8988T (cell line): ENCODE data around the gene SVEP1.
A peak's percentile ranks its signal among the peaks of the same experiment; 100 is the strongest.

ENCODE experiments used
- DNase-seq: peaks from one replicate; pipeline ENCODE4 v3.0.0; 2011

Gene SVEP1

DNA sequence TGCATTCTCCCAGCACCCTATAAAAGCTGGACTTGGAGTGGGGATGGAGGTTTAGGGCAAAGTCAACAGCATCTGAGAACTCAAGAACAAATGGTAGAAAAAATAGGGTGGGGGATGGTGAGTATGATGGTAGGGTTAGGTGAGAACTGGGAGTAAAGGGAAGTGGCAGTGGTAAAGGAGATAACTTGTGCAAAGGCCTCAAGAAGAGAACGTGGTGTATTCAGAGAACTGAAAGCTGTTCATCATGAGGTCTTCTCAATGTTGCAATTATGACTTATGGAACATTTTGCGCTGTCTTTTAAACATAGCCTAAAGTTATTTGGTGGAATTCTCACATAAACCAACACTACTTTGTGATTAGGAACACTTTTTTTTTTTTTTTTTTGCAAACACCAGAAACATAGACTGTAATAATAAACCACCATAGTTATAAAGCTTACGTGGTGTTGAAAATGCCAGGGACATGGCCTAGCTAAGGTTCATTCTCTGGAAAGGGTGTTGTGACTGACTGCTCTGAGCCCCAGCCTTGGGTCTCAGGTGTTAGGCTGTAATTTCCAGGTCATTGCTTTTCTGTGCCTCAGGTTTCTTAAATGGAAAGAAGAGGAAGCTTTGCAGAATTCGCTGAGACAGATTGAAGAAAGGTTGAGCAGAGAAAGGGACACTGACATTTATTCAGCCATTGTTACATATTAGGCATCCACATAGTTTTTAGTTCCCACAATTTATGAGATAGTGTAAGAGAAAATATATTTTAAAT is 222.7 kb downstream of the SVEP1 start:
- DNase-seq, result no peak

DNA sequence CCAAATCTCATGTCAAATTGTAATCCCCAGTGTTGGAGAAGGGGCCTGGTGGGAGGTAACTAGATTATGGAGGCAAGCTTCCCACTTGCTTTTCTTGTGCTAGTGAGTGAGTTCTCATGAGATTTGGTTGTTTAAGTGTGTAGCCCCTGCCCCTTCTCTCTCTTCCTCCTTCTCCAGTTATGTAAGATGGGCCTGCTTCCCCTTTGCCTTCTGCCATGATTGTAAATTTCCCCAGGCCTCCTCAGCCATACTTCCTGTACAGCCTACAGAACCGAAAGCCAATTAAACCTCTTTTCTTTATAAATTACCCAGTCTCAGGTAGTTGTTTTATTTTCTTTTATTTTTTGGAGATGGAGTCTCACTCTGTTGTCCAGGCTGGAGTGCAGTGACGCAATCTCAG is 223.6 kb downstream of the SVEP1 start:
- no peak for DNase-seq

DNA sequence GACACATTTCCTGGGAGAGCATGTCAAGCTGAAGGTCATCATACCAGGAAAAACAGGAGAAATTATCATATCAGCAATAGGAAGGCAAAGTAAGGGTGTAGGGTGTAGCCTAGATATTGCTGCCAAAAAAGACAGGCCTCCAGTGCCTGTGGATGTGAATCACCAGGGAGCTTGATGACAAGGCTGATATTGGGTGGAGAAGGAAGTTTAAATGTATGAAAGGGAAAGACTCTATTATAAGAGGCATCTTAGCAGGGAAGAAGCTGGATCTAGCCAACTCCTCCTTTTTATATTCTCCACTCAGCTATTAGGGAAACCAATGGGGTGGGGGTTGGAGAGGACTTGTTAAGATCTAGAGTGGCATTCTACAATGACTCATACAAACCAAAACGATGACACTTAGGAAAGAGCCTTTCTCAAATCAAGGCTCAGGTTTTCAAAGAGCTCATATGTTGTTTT is 228.5 kb downstream of the SVEP1 start:
- DNase-seq, result no peak

- no peak for DNase-seq
These were observed 233.2 kb downstream of the SVEP1 start for GRCh38 chr9:110346325-110346724.

DNA sequence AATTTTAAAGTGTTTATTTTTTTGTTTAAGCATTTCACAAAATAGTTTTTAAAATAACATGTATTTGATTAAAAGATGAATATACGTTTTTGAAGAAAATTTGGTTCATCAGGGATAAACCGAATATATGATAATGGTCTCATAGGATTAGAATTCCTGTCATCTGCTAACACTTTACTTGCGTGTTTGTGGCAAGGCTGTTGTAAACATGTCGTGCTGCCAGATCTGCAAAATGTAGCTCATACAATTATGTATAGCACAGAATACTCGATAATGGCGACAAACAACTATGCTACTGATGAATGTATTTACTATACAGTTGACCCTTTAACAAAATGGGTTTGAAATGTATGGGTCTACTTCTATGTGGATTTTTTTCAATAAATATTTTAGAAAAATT is 234.7 kb downstream of the SVEP1 start:
- DNase-seq, result no peak

DNA sequence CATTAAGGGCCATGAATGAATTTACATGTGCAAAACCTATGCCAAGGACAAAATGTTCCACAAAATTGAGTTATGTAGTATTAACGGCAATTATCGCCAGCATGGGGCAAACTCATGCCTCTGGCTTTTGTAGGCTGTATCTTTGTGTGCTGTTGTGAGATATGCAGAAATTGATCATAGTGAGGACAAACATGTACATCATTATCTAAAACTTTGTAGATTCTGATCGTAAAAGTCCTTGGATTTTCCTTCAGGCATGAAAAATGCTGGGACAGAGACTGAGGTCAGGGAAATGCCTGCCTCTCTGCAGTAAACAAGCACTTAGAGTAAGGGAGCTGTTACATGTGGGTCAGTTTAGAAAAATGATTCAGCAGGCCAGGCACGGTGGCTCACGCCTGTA is 236.0 kb downstream of the SVEP1 start:
- no peak for DNase-seq

- peak; percentile 18 for DNase-seq
These were observed 239.2 kb downstream of the SVEP1 start for GRCh38 chr9:110340306-110340705.

DNA sequence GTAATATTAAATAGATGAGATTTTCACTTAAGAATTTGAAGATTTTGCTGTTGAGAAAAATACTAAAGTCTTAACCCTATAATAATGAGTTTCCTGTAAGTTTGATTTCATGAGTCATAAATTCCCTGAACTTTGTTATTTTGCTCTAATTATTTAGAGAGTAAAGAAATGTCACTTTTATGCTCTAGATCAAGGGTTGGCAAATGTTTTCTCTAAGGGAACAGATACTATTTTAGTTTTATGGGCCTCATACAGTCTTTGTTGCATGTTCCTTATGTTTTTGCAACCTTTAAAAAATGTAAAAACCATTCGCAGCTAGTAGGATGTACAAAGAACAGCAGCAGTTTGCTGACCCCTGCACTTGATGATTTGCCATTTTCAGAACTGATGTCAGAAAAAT is 241.4 kb downstream of the SVEP1 start:
- DNase-seq, result no peak

GRCh38 chr9:110337727-110338126 is 241.8 kb downstream of the SVEP1 start, which contains the start of gene TXNDC8:
Gene TXNDC8, minus strand, starts transcription at chr9:110337863.
- no peak for DNase-seq

DNA sequence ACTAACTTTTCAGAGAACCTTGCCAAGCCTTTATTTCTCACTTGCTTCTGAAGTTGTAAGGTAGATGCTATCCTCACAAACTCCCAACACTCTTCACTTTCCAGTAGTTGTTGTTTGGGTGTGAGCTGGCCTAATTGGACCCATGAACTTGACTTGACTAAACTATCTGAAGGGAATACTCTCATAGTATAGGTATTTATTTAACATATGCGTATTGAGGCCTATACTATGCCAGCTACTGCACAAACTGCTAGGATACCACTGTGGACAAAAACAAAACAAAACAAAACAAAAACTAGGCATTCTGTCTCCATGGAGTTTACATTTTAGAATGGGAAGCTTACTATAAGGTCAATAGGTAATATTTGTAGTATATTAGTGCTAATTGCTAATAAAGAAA is 243.2 kb downstream of the SVEP1 start:
- DNase-seq, result no peak

DNA sequence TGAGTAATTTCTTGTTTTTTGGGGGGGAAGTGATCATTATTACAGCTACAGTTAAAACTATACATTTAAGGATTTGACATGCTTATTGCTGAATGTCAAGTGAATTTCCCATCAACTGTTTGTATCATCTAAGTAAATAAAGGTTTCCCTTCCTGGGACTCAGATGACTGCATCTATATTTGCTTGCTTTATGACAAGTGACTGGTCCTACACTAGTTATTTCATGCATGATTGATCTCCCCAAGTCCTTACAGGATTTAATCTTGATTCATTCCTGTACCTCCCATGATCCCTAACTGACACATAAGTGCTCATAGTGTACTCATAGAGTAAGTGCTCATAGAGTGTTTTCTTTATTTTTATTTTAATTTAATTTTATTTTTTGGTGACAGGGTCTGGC is 244.7 kb downstream of the SVEP1 start:
- DNase-seq, result no peak

- no peak for DNase-seq
These were observed 245.4 kb downstream of the SVEP1 start for GRCh38 chr9:110334183-110334582.

- DNase-seq, result no peak
These were observed 246.8 kb downstream of the SVEP1 start for GRCh38 chr9:110332766-110333165.

GRCh38 chr9:110330484-110331105 is 248.9 kb downstream of the SVEP1 start:
- DNase-seq, result no peak

GRCh38 chr9:110329639-110330230 is 249.8 kb downstream of the SVEP1 start:
- DNase-seq, result no peak

DNA sequence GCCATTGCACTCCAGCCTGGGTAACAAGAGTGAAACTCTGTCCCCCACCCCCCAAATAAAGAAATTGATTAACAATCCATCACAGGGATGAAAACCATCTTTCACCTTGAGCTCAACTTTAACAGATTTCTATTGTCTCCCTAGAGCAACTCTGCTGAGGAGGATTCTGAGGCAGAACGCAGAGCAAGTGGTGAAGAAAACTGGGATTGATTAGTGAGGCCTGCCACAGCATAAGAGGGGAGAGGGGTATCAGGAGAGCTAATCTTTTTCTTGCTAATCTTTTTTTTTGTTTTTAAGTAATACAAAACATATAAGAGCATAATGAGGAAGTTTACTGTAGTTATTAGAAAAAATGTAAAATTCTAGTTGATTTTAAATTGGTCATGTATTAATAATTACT is 250.8 kb downstream of the SVEP1 start:
- DNase-seq, result no peak

- no peak for DNase-seq
These were observed 251.8 kb downstream of the SVEP1 start for GRCh38 chr9:110327716-110328115.

DNA sequence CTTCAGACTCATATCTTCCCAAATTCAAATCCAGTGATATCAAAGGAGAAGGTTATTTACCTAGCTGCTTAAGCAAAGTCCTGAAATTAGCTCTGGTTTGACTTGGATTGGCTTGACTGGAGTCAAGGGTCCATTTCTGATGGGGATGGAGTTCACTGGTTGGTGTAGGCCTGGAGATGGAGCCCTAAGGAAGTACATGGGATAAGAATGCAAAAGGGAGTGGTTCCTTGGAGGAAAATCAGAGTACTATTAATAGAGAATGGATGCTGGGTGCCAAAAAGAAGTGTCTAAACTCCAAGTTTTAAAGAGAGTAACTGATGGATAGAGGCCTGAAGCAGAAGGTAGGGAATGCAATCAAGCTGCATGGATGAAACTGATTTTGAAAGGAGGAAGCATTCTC is 255.7 kb downstream of the SVEP1 start:
- DNase-seq, result no peak

GRCh38 chr9:110320651-110321445 is 258.7 kb downstream of the SVEP1 start:
- DNase-seq, result no peak

- DNase-seq, result no peak
These were observed 259.6 kb downstream of the SVEP1 start for GRCh38 chr9:110319781-110320492.

- DNase-seq, result no peak
These were observed 261.6 kb downstream of the SVEP1 start for GRCh38 chr9:110317911-110318310.

DNA sequence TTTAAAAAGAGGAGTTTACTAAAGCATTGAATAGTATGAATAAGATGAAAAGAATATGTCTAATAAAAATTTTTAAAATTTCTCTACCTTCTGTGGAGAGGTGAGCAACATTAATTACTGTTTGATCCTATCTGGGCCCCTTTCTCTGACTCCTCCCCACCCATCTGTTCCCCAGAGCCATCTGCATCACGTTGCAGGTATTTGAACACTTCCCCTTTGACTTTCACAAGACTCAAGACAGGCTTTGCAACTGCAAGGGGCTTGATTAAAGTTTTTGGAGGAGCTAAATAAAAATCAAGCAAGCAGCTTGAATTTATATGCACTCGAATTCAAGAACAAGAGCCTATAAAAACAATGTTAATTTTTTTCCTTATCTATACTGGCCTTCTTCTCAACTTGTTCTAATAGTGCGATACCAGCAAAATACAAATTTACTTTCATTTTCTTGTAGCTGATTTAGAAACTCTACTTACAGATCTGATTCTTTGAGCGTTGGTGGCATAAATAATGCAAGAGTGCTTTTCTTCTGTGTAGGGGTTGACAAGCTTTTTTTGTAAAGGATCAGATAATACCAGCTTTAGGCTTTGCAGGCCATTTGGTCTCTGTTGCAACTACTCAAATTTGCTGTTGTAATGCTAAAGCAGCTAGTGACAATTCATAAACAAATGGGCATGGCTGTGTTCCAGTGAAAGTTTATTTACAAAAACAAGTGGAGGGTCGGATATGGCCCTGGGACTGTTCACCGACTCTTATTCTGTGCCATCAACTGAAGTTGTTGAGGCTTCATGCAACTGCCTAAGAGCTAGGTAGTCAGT is 263.1 kb downstream of the SVEP1 start:
- no peak for DNase-seq
